ENCODE measurements around the gene ID2.
A peak's percentile ranks its signal among the peaks of the same experiment; 100 is the strongest.
"Not testable (repeated sequence)": the region's sequence is repeated elsewhere in the genome, so short reads cannot be mapped to it uniquely, and the experiment has no call there.

ID2 gene

GRCh38 chr2:8685697-8686358 is 4.0 kb downstream of the ID2 start:
- DNase-seq: peak; percentile 89

- DNase-seq: no peak
Observed at GRCh38 chr2:8691859-8692437, 10.1 kb downstream of the ID2 start.

GRCh38 chr2:8692783-8693156 is 10.9 kb downstream of the ID2 start:
- DNase-seq: no peak

GRCh38 chr2:8693157-8693821 is 11.4 kb downstream of the ID2 start:
- DNase-seq: no peak

GRCh38 chr2:8694737-8695136 is 12.9 kb downstream of the ID2 start:
- no peak for DNase-seq

- DNase-seq: no peak
Observed at GRCh38 chr2:8697190-8697589, 15.3 kb downstream of the ID2 start.

- no peak for DNase-seq
Observed at GRCh38 chr2:8699839-8700238, 18.0 kb downstream of the ID2 start.

GRCh38 chr2:8701681-8702379 is 20.0 kb downstream of the ID2 start:
- no peak for DNase-seq

- no peak for DNase-seq
Observed at GRCh38 chr2:8704906-8705305, 23.1 kb downstream of the ID2 start.

- no peak for DNase-seq
Observed at GRCh38 chr2:8709611-8710010, 27.8 kb downstream of the ID2 start.

GRCh38 chr2:8710951-8711350 is 29.1 kb downstream of the ID2 start:
- DNase-seq: no peak

GRCh38 chr2:8714283-8714682 is 32.4 kb downstream of the ID2 start:
- DNase-seq: no peak

GRCh38 chr2:8714971-8715370 is 33.1 kb downstream of the ID2 start:
- no peak for DNase-seq

- DNase-seq: no peak
Observed at GRCh38 chr2:8719528-8719927, 37.7 kb downstream of the ID2 start.

- no peak for DNase-seq
Observed at GRCh38 chr2:8720741-8721140, 38.9 kb downstream of the ID2 start.

- no peak for DNase-seq
Observed at GRCh38 chr2:8721410-8721809, 39.6 kb downstream of the ID2 start.

GRCh38 chr2:8722986-8723385 is 41.1 kb downstream of the ID2 start:
- DNase-seq: no peak

- DNase-seq: no peak
Observed at GRCh38 chr2:8725838-8726237, 44.0 kb downstream of the ID2 start.

GRCh38 chr2:8728305-8729015 is 46.6 kb downstream of the ID2 start:
- DNase-seq: no peak

- not testable (repeated sequence) for DNase-seq
Observed at GRCh38 chr2:8729101-8729500, 47.2 kb downstream of the ID2 start.

GRCh38 chr2:8729939-8730338 is 48.1 kb downstream of the ID2 start:
- no peak for DNase-seq

GRCh38 chr2:8732601-8733000 is 50.7 kb downstream of the ID2 start:
- no peak for DNase-seq
